SK-N-SH (cell line): ENCODE data around the gene ZCCHC13. TPM values are rescaled to one million over a fixed set of nuclear protein-coding genes. Genes with fewer than 3 reads are reported as not detected.

Experiments used
- CTCF ChIA-PET: fragments of 300-600, 350-600 bp; formaldehyde crosslinking; extraction: SDS; loops from one replicate; lab custom pipeline; 2021; lab: Yijun Ruan, JAX
- POLR2A ChIA-PET: fragments of 350-600 bp; sonication (Branson Sonifier 250); formaldehyde crosslinking; extraction: SDS; loops from one replicate; lab custom pipeline; 2020; ENCODE audit warnings: antibody characterized with exemption, inconsistent platforms; lab: Yijun Ruan, JAX
- DNase-seq: peaks from one replicate; pipeline ENCODE4 v3.0.0; 2012
- H2AFZ ChIP-seq: fragments of 200-600 bp; sonication (generic); 2 replicates; pipeline ENCODE4 v1.8.1; 2016; ENCODE audit warnings: antibody characterized with exemption, mild to moderate bottlenecking, low read depth
- H3F3A ChIP-seq: fragments of 200-600 bp; sonication (generic); replicated peaks from 2 replicates; pipeline ENCODE3; 2016; ENCODE audit warnings: antibody characterized with exemption, mild to moderate bottlenecking; ENCODE audit not compliant: insufficient read depth
- H3K27ac ChIP-seq, 2 experiments: fragments of 200-500 bp in 1 of 2; fragments of 200-600 bp in 1 of 2; sonication (Bioruptor generic) in 1 of 2; sonication (generic), shearing (Covaris generic) in 1 of 2; 2 replicates each; pipeline versions ENCODE4 v1.5.1 to v1.6.1; 2014 to 2016; ENCODE audit warnings: low read depth in 2 of 2, inconsistent platforms in 1 of 2, low read length in 1 of 2, mild to moderate bottlenecking in 1 of 2, mixed read lengths in 1 of 2
- H3K27me3 ChIP-seq: fragments of 200-600 bp; sonication (generic), shearing (Covaris generic); 2 replicates; pipeline ENCODE4 v1.6.1; 2016; ENCODE audit warnings: mixed run types; ENCODE audit not compliant: insufficient read depth
- H3K36me3 ChIP-seq, 2 experiments: fragments of 200-500 bp in 1 of 2; fragments of 200-600 bp in 1 of 2; sonication (Bioruptor generic) in 1 of 2; sonication (generic) in 1 of 2; replicated peaks in 1 of 2; 2 replicates each; pipeline versions ENCODE3 to v1.5.1; 2014 to 2016; ENCODE audit warnings: low read length in 1 of 2, mild to moderate bottlenecking in 1 of 2; ENCODE audit not compliant: insufficient read depth in 2 of 2, control insufficient read depth in 1 of 2
- H3K4me1 ChIP-seq, 2 experiments: fragments of 200-500 bp in 1 of 2; fragments of 200-600 bp in 1 of 2; sonication (Bioruptor generic) in 1 of 2; sonication (generic), shearing (Covaris generic) in 1 of 2; 2 replicates each; pipeline versions ENCODE4 v1.5.1 to v1.6.1; 2014 to 2016; ENCODE audit warnings: low read depth in 1 of 2, low read length in 1 of 2, mixed run types in 1 of 2; ENCODE audit not compliant: insufficient read depth in 2 of 2, control insufficient read depth in 1 of 2
- H3K4me2 ChIP-seq: fragments of 200-600 bp; sonication (generic), shearing (Covaris generic); 2 replicates; pipeline ENCODE4 v1.6.1; 2017; ENCODE audit warnings: mixed run types
- H3K4me3 ChIP-seq, 2 experiments: fragments of 200-500 bp in 1 of 2; fragments of 200-600 bp in 1 of 2; sonication (Bioruptor generic) in 1 of 2; sonication (generic), shearing (Covaris generic) in 1 of 2; 2 replicates each; pipeline versions ENCODE4 v1.5.1 to v1.8.1; 2014 to 2016; ENCODE audit warnings: low read depth in 2 of 2, inconsistent platforms in 1 of 2, low read length in 1 of 2, mild to moderate bottlenecking in 1 of 2, mixed read lengths in 1 of 2, moderate library complexity in 1 of 2
- H3K79me2 ChIP-seq: fragments of 200-600 bp; sonication (generic); 2 replicates; pipeline ENCODE4 v1.8.1; 2017; ENCODE audit warnings: mild to moderate bottlenecking; ENCODE audit not compliant: insufficient read depth
- H3K9ac ChIP-seq: fragments of 200-600 bp; sonication (generic); 2 replicates; pipeline ENCODE4 v1.6.1; 2017; ENCODE audit warnings: mixed run types
- H3K9me2 ChIP-seq: fragments of 200-600 bp; sonication (generic); 2 replicates; pipeline ENCODE4 v1.6.1; 2017; ENCODE audit warnings: mixed run types
- H3K9me3 ChIP-seq: fragments of 200-600 bp; sonication (generic); 2 replicates; pipeline ENCODE4 v1.6.1; 2017; ENCODE audit warnings: mixed run types, mild to moderate bottlenecking, moderate library complexity
- H4K20me1 ChIP-seq: fragments of 200-600 bp; sonication (generic); 2 replicates; pipeline ENCODE4 v1.6.1; 2017; ENCODE audit warnings: mild to moderate bottlenecking, mixed run types; ENCODE audit not compliant: insufficient read depth
- CTCF ChIP-seq: fragments of 200-600 bp; sonication (generic); IDR thresholded peaks from 2 replicates; pipeline ENCODE4 v1.6.1; 2017; ENCODE audit warnings: antibody characterized with exemption, mild to moderate bottlenecking, moderate library complexity
- ELF1 ChIP-seq: IDR thresholded peaks from 2 replicates; pipeline ENCODE4 v1.4.0; 2012
- EZH2phosphoT487 ChIP-seq: fragments of 200-600 bp; sonication (generic); IDR thresholded peaks from 2 replicates; pipeline ENCODE4 v1.6.1; 2017; ENCODE audit warnings: low read depth, mixed run types, mild to moderate bottlenecking, antibody characterized with exemption, moderate library complexity, borderline replicate concordance
- JUND ChIP-seq: IDR thresholded peaks from 2 replicates; pipeline ENCODE4 v1.4.0; 2012
- MXI1 ChIP-seq: IDR thresholded peaks from 2 replicates; pipeline ENCODE4 v1.6.1; 2012; ENCODE audit warnings: mild to moderate bottlenecking, low read depth, low read length, improper control_type of control experiment
- NFIC ChIP-seq: IDR thresholded peaks from 2 replicates; pipeline ENCODE4 v1.4.0; 2012; ENCODE audit warnings: borderline replicate concordance
- NRF1 ChIP-seq: IDR thresholded peaks from 2 replicates; pipeline ENCODE4 v1.6.1; 2012; ENCODE audit warnings: low read depth, mild to moderate bottlenecking, low read length
- PBX3 ChIP-seq: IDR thresholded peaks from 2 replicates; pipeline ENCODE4; 2012
- POLR2AphosphoS5 ChIP-seq: IDR thresholded peaks from 2 replicates; pipeline ENCODE4 v1.6.1; 2012; ENCODE audit warnings: low read depth, low read length
- RXRA ChIP-seq: IDR thresholded peaks from 2 replicates; pipeline ENCODE4 v1.4.0; 2012; ENCODE audit warnings: low read depth, mild to moderate bottlenecking, borderline replicate concordance
- TAF1 ChIP-seq: IDR thresholded peaks from 2 replicates; pipeline ENCODE4 v1.6.1; 2012; ENCODE audit warnings: low read depth, mild to moderate bottlenecking, low read length, moderate library complexity, borderline replicate concordance
- TEAD4 ChIP-seq: IDR thresholded peaks from 2 replicates; pipeline ENCODE4 v1.4.0; 2012; ENCODE audit warnings: mild to moderate bottlenecking, borderline replicate concordance; ENCODE audit not compliant: insufficient read depth
- USF1 ChIP-seq: IDR thresholded peaks from 2 replicates; pipeline ENCODE4 v1.4.0; 2012; ENCODE audit warnings: low read depth, borderline replicate concordance
- USF2 ChIP-seq: fragments of 150-350 bp; IDR thresholded peaks from 2 replicates; pipeline ENCODE4 v1.6.1; 2017; ENCODE audit warnings: antibody characterized with exemption, low read length, low read depth, borderline replicate concordance
- ZBTB33 ChIP-seq: IDR thresholded peaks from 2 replicates; pipeline ENCODE4 v1.4.0; 2012; ENCODE audit warnings: low read depth, borderline replicate concordance
- WGBS: methylation state at CpG from one replicate; pipeline ENCODE4 v1.1.6; 2017; ENCODE audit warnings: low lambda C conversion rate; 5-methylcytosine and 5-hydroxymethylcytosine counted together
- polyA plus RNA-seq, 3 experiments: library from polyadenylated mRNA; depleted of rRNA; stranded (reverse); fragments of >200 nt; gene quantifications; 2 replicates each; pipeline ENCODE4 v1.2.3, GENCODE V29; 2012
- TF ChIP-seq, protein P1 (sequence below): fragments of 150-350 bp; IDR thresholded peaks from 2 replicates; pipeline ENCODE4 v1.6.1; 2016; ENCODE audit warnings: mild to moderate bottlenecking, low read depth, low read length

ZCCHC13 gene
- polyA plus RNA-seq, 1 of the 3 experiments (the other 2 are of a cell fraction), result not detected

- POLR2A ChIA-PET, result no interaction called here
Observed at GRCh38 chrX:74300869-74301268, 3.1 kb upstream of the ZCCHC13 start.

More at GRCh38 chrX:74300869-74301268, 3.1 kb upstream of the ZCCHC13 start:
- Histone ChIP-seq H3F3A (no peaks in the 10 kb centered on the region), H3K27ac (no peak overlapping the region), H3K9ac (no peak overlapping the region), H2AFZ (no peak overlapping the region), H3K9me2 (no peaks in the 10 kb centered on the region), H3K4me2 (no peak overlapping the region), H3K79me2 (no peaks in the 10 kb centered on the region), H3K4me3 (no peak overlapping the region), H3K27me3 (no peaks in the 10 kb centered on the region), H3K9me3 (no peaks in the 10 kb centered on the region), H3K4me1 (no peaks in the 10 kb centered on the region), H4K20me1 (no peaks in the 10 kb centered on the region), H3K36me3 (no peaks in the 10 kb centered on the region)
- no peak for DNase-seq
- TF ChIP-seq CTCF, result no peak
- no peak for TF ChIP-seq USF2
- TF ChIP-seq JUND, result no peak
- TF ChIP-seq RXRA, result no peak
- TF ChIP-seq USF1, result no peak
- no peak for TF ChIP-seq NRF1
- no peak for TF ChIP-seq TEAD4
- TF ChIP-seq, protein P1, sequence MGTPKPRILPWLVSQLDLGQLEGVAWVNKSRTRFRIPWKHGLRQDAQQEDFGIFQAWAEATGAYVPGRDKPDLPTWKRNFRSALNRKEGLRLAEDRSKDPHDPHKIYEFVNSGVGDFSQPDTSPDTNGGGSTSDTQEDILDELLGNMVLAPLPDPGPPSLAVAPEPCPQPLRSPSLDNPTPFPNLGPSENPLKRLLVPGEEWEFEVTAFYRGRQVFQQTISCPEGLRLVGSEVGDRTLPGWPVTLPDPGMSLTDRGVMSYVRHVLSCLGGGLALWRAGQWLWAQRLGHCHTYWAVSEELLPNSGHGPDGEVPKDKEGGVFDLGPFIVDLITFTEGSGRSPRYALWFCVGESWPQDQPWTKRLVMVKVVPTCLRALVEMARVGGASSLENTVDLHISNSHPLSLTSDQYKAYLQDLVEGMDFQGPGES, result no peak
- no peak for TF ChIP-seq NFIC
- TF ChIP-seq POLR2AphosphoS5, result no peak
- no peak for TF ChIP-seq PBX3
- no peak for TF ChIP-seq ELF1
- TF ChIP-seq EZH2phosphoT487, result no peak
- TF ChIP-seq MXI1, result no peak
- TF ChIP-seq TAF1, result no peak
- no peak for TF ChIP-seq ZBTB33
- 19% methylated on average over 4 of the region's 4 CpGs for WGBS
- CTCF ChIA-PET, result interaction anchor here (0.8 to 1.1 kb wide), 2 partner anchors 33 to 43 kb away, joined by 3 to 4 read pairs; no protein-coding TSS in a partner anchor
